GM21360 (cell line): Measurements from ENCODE around the gene CGB8.
"Not testable (repeated sequence)": the region's sequence is repeated elsewhere in the genome, so short reads cannot be mapped to it uniquely, and the experiment has no call there.

Source experiments
- ATAC-seq: cut with Tn5 transposase; IDR thresholded peaks from one replicate; pipeline ENCODE4 v1.9.1; 2021; ENCODE audit warnings: mild to moderate bottlenecking, moderate library complexity; ENCODE audit not compliant: unreplicated experiment

CGB8 gene

GRCh38 chr19:49031642-49032301 lies 17.1 kb downstream of the CGB8 start, which contains the start of gene CGB2:
Gene CGB2, plus strand, starts transcription at chr19:49031890. Its CDS starts 206 bp downstream, at chr19:49032096.
- not testable (repeated sequence) for ATAC-seq

GRCh38 chr19:49030323-49030722 lies 18.6 kb downstream of the CGB8 start:
- not testable (repeated sequence) for ATAC-seq

GRCh38 chr19:49029749-49030148 lies 19.2 kb downstream of the CGB8 start:
- ATAC-seq: not testable (repeated sequence)

GRCh38 chr19:49028686-49029085 lies 20.2 kb downstream of the CGB8 start:
- not testable (repeated sequence) for ATAC-seq

GRCh38 chr19:49025599-49025998 lies 23.3 kb downstream of the CGB8 start:
- not testable (repeated sequence) for ATAC-seq

GRCh38 chr19:49025088-49025487 lies 23.8 kb downstream of the CGB8 start:
- ATAC-seq: not testable (repeated sequence)

GRCh38 chr19:49024233-49024632 lies 24.7 kb downstream of the CGB8 start, which contains the start of gene CGB3:
Gene CGB3, minus strand, starts transcription at chr19:49024333. Its CDS starts 362 bp downstream, at chr19:49023971.
- not testable (repeated sequence) for ATAC-seq

GRCh38 chr19:49022116-49022515 lies 26.8 kb downstream of the CGB8 start:
- no peak for ATAC-seq

GRCh38 chr19:49020931-49021895 lies 27.7 kb downstream of the CGB8 start:
- ATAC-seq: no peak

- ATAC-seq: no peak
Observed at GRCh38 chr19:49020342-49020741, 28.6 kb downstream of the CGB8 start.

- ATAC-seq: no peak
Observed at GRCh38 chr19:49019242-49019932, 29.5 kb downstream of the CGB8 start.

- not testable (repeated sequence) for ATAC-seq
Observed at GRCh38 chr19:49018388-49019241, 30.3 kb downstream of the CGB8 start.

- no peak for ATAC-seq
Observed at GRCh38 chr19:49017666-49018351, 31.1 kb downstream of the CGB8 start.

- no peak for ATAC-seq
Observed at GRCh38 chr19:49017041-49017665, 31.8 kb downstream of the CGB8 start, which contains the start of gene LHB. Gene LHB, minus strand, starts transcription at chr19:49017091. Its CDS starts 10 bp downstream, at chr19:49017081.

- ATAC-seq: no peak
Observed at GRCh38 chr19:49016067-49016839, 32.7 kb downstream of the CGB8 start.

GRCh38 chr19:49014870-49015255 lies 34.0 kb downstream of the CGB8 start:
- no peak for ATAC-seq

GRCh38 chr19:49014123-49014869 lies 34.6 kb downstream of the CGB8 start:
- no peak for ATAC-seq
